ENCODE results near the gene UBE2J2. TPM values are rescaled to one million over a fixed set of nuclear protein-coding genes. Genes with fewer than 3 reads are reported as not detected.

UBE2J2 gene
- total RNA-seq, 1 experiment from 2014 or later, result 54.2 TPM

DNA sequence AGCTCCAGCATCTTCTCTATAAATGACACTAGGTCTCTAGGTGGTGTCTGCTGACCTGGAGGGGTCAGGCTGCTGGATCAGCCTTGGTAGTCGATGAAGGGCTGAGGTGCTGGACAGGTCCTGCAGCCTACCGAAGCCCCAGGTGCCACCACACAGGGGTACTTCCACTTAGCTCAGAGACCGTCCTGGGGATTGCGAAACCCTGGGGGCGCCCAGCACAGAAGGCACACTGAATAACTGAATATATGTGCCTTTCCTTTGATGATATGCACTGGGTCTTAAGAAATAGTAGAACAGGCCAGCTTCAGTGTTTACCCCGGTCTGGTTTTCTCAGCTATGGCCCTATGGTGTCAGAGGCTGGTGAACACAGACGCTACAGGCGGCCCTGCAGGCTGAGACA is 10.9 kb downstream of the UBE2J2 start:
- ChIA-PET CTCF (no interaction called here), POLR2A (ENCODE audit: unreplicated experiment) (no interaction called here)
- Histone ChIP-seq H2AFZ (no peak overlapping the region), H3K79me2 (ENCODE audit: low read depth) (peaks cover 22% of the 10 kb centered on the region), H3K27me3 (ENCODE audit: insufficient read depth, low read depth) (no peaks in the 10 kb centered on the region), H3F3A (ENCODE audit: insufficient read depth, low read depth) (peaks cover 22% of the 10 kb centered on the region; the same call in 1 of the 2 replicates), H3K27ac (no peak overlapping the region), H3K4me1 (replicated peaks; ENCODE audit: insufficient read depth) (no peaks in the 10 kb centered on the region), H4K20me1 (ENCODE audit: insufficient read depth) (peaks cover 39% of the 10 kb centered on the region), H3K9me3 (ENCODE audit: insufficient read depth, low read depth) (no peaks in the 10 kb centered on the region), H3K4me2 (no peak overlapping the region), H3K4me3 (no peak overlapping the region), H3K9me2 (ENCODE audit: insufficient read depth) (no peaks in the 10 kb centered on the region), H3K36me3 (ENCODE audit: low read depth) (peaks cover 12% of the 10 kb centered on the region; the same call in 1 of the 2 replicates)
- BruUV-seq (replicated peaks), result no TSS peak
- intact Hi-C loops (cut with micrococcal nuclease; ENCODE audit: unreplicated experiment), result no loop called here
- TF ChIP-seq EZH2 (IDR thresholded peaks at IDR 0.05; ENCODE audit: low read depth), result no peak
- TF ChIP-seq, protein P1, sequence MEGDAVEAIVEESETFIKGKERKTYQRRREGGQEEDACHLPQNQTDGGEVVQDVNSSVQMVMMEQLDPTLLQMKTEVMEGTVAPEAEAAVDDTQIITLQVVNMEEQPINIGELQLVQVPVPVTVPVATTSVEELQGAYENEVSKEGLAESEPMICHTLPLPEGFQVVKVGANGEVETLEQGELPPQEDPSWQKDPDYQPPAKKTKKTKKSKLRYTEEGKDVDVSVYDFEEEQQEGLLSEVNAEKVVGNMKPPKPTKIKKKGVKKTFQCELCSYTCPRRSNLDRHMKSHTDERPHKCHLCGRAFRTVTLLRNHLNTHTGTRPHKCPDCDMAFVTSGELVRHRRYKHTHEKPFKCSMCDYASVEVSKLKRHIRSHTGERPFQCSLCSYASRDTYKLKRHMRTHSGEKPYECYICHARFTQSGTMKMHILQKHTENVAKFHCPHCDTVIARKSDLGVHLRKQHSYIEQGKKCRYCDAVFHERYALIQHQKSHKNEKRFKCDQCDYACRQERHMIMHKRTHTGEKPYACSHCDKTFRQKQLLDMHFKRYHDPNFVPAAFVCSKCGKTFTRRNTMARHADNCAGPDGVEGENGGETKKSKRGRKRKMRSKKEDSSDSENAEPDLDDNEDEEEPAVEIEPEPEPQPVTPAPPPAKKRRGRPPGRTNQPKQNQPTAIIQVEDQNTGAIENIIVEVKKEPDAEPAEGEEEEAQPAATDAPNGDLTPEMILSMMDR (conservative IDR thresholded peaks at IDR 0.05), result no peak
- DNase-seq, result no peak

DNA sequence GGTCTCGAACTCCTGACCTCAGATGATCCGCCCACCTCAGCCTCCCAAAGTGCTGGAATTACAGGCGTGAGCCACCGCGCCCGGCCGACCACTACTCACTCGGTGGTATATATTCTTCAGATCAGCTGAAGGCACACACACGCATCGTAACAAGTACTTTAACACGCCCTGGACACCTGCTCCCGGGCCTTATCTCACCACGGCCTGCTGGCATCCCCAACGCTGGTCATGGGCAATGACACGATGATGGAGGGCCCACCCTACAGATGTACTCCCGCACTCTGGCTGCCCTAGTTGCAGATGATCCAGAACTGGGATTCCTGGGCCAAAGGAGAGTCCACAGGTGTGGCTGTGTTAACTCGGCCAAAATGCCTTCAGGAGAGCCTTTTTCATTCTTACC is 11.6 kb downstream of the UBE2J2 start:
- no peak overlapping the region for H3K4me3 ChIP-seq
- H3K9me2 ChIP-seq (ENCODE audit: insufficient read depth), result no peaks in the 10 kb centered on the region
- peaks cover 16% of the 10 kb centered on the region; the same call in 1 of the 2 replicates for H3F3A ChIP-seq (ENCODE audit: insufficient read depth, low read depth)
- POLR2A ChIA-PET (ENCODE audit: unreplicated experiment), result no interaction called here
- no peak overlapping the region for H2AFZ ChIP-seq
- CTCF ChIA-PET, result no interaction called here
- no peaks in the 10 kb centered on the region for H3K9me3 ChIP-seq (ENCODE audit: insufficient read depth, low read depth)
- no peak overlapping the region for H3K4me2 ChIP-seq
- no TSS peak for BruUV-seq (replicated peaks)
- no peak for DNase-seq
- H3K27me3 ChIP-seq (ENCODE audit: insufficient read depth, low read depth), result no peaks in the 10 kb centered on the region
- no peaks in the 10 kb centered on the region for H3K4me1 ChIP-seq (replicated peaks; ENCODE audit: insufficient read depth)
- H3K79me2 ChIP-seq (ENCODE audit: low read depth), result peaks cover 17% of the 10 kb centered on the region
- H4K20me1 ChIP-seq (ENCODE audit: insufficient read depth), result peaks cover 36% of the 10 kb centered on the region
- H3K36me3 ChIP-seq (ENCODE audit: low read depth), result peaks cover 12% of the 10 kb centered on the region; the same call in 1 of the 2 replicates
- TF ChIP-seq EZH2 (IDR thresholded peaks at IDR 0.05; ENCODE audit: low read depth), result no peak
- TF ChIP-seq, protein P1 (conservative IDR thresholded peaks at IDR 0.05), result no peak
- intact Hi-C loops (cut with micrococcal nuclease; ENCODE audit: unreplicated experiment), result no loop called here
- H3K27ac ChIP-seq, result no peak overlapping the region

DNA sequence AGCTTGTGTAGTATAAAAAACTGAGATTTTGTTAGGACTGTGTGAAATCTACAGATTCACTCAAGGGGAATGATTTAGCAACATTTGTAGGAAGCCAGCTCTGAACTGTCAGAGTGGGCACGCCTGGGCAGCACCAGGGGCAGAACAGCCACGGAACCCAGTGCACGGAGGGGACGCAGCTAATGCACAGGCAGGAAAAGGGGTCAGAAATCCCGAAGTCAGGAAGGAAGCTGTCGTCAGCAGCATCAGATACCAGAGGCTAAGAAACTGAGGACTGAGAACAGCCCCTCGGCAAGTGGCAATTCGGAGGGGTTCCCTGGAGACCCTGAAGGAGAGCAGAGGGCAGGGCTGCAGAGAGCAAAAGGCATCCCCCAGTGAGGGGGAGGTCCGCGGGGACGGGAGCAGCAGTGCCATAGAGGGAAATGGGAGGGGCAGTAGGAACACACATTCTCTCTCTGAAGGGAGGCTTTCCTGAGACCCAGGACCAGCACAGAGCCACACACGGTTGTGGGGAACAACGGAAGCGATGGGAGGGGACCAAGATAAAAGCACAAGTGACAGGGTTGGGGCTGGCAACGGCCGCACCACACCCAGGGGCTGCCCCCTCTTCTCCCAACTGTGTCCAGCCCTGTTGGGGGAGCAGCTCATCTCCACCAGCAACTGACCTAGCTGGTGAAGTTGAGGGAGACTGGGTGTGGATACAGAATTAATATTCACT is 12.7 kb downstream of the UBE2J2 start:
- peaks cover 9% of the 10 kb centered on the region; the same call in 1 of the 2 replicates for H3K79me2 ChIP-seq (ENCODE audit: low read depth)
- 0 out of 2 replicates have a peak, but pooled peaks cover 12% of the 10 kb centered on the region for H3K36me3 ChIP-seq (ENCODE audit: low read depth)

More for the DNA sequence above, 12.7 kb downstream of the UBE2J2 start:
- BruUV-seq (replicated peaks), result no TSS peak
- peaks cover 13% of the 10 kb centered on the region for H3F3A ChIP-seq (ENCODE audit: insufficient read depth, low read depth)
- H3K9me2 ChIP-seq (ENCODE audit: insufficient read depth), result no peaks in the 10 kb centered on the region
- no peak overlapping the region for H2AFZ ChIP-seq
- H3K4me1 ChIP-seq (replicated peaks; ENCODE audit: insufficient read depth), result no peaks in the 10 kb centered on the region
- no peak overlapping the region for H3K4me3 ChIP-seq
- H3K4me2 ChIP-seq, result no peak overlapping the region
- no peaks in the 10 kb centered on the region for H3K9me3 ChIP-seq (ENCODE audit: insufficient read depth, low read depth)
- ChIA-PET CTCF (no interaction called here), POLR2A (ENCODE audit: unreplicated experiment) (no interaction called here)
- peaks cover 34% of the 10 kb centered on the region for H4K20me1 ChIP-seq (ENCODE audit: insufficient read depth)
- no peak overlapping the region; the same call in 1 of the 2 replicates for H3K27ac ChIP-seq
- H3K27me3 ChIP-seq (ENCODE audit: insufficient read depth, low read depth), result no peaks in the 10 kb centered on the region
- TF ChIP-seq, protein P1 (conservative IDR thresholded peaks at IDR 0.05), result no peak
- no peak for TF ChIP-seq EZH2 (IDR thresholded peaks at IDR 0.05; ENCODE audit: low read depth)
- intact Hi-C loops (cut with micrococcal nuclease; ENCODE audit: unreplicated experiment), result no loop called here
- no peak for DNase-seq

Measured in PC-9 (cell line).